HG02763 (cell line): Measurements from ENCODE around the gene PCDHB9.
"Not testable (repeated sequence)": the region's sequence is repeated elsewhere in the genome, so short reads cannot be mapped to it uniquely, and the experiment has no call there.

Experiments
- ATAC-seq: cut with Tn5 transposase; IDR thresholded peaks from one replicate; pipeline ENCODE4 v1.9.1; 2021; ENCODE audit warnings: mild to moderate bottlenecking, moderate library complexity; ENCODE audit not compliant: unreplicated experiment

PCDHB9 gene

GRCh38 chr5:141184117-141184855 is 2.7 kb upstream of the PCDHB9 start:
- ATAC-seq: not testable (repeated sequence)

- ATAC-seq: not testable (repeated sequence)
Observed at GRCh38 chr5:141188682-141189081, 1.7 kb downstream of the PCDHB9 start.

GRCh38 chr5:141189131-141189530 is 2.2 kb downstream of the PCDHB9 start:
- ATAC-seq: not testable (repeated sequence)

- ATAC-seq: no peak
Observed at GRCh38 chr5:141192110-141192725, 5.3 kb downstream of the PCDHB9 start, which contains the start of gene PCDHB10. Gene PCDHB10, plus strand, starts transcription at chr5:141192353. Its CDS starts 200 bp downstream, at chr5:141192553.

GRCh38 chr5:141194332-141194731 is 7.4 kb downstream of the PCDHB9 start:
- not testable (repeated sequence) for ATAC-seq

GRCh38 chr5:141196363-141196762 is 9.4 kb downstream of the PCDHB9 start:
- ATAC-seq: no peak

- ATAC-seq: no peak
Observed at GRCh38 chr5:141199359-141200235, 12.6 kb downstream of the PCDHB9 start, which contains the start of gene PCDHB11. Gene PCDHB11, plus strand, starts transcription at chr5:141199627. Its CDS starts 148 bp downstream, at chr5:141199775.

- ATAC-seq: not testable (repeated sequence)
Observed at GRCh38 chr5:141201126-141201525, 14.2 kb downstream of the PCDHB9 start.

- ATAC-seq: not testable (repeated sequence)
Observed at GRCh38 chr5:141201646-141202045, 14.7 kb downstream of the PCDHB9 start.

- ATAC-seq: no peak
Observed at GRCh38 chr5:141208478-141208877, 21.5 kb downstream of the PCDHB9 start, which contains the start of gene PCDHB12. Gene PCDHB12, plus strand, starts transcription at chr5:141208719. Its CDS starts 189 bp downstream, at chr5:141208908.

- not testable (repeated sequence) for ATAC-seq
Observed at GRCh38 chr5:141210281-141210680, 23.3 kb downstream of the PCDHB9 start.

- not testable (repeated sequence) for ATAC-seq
Observed at GRCh38 chr5:141210849-141211248, 23.9 kb downstream of the PCDHB9 start.

GRCh38 chr5:141213656-141214339 is 26.8 kb downstream of the PCDHB9 start, which contains the start of gene PCDHB13:
Gene PCDHB13, plus strand, starts transcription at chr5:141213919. Its CDS starts 205 bp downstream, at chr5:141214124.
- not testable (repeated sequence) for ATAC-seq

- ATAC-seq: not testable (repeated sequence)
Observed at GRCh38 chr5:141214583-141214982, 27.6 kb downstream of the PCDHB9 start.

GRCh38 chr5:141215504-141215903 is 28.5 kb downstream of the PCDHB9 start:
- ATAC-seq: not testable (repeated sequence)

- ATAC-seq: not testable (repeated sequence)
Observed at GRCh38 chr5:141216035-141216434, 29.1 kb downstream of the PCDHB9 start.

- no peak for ATAC-seq
Observed at GRCh38 chr5:141223112-141223783, 36.3 kb downstream of the PCDHB9 start, which contains the start of gene PCDHB14. Gene PCDHB14, plus strand, starts transcription at chr5:141223343. Its CDS starts 163 bp downstream, at chr5:141223506.

GRCh38 chr5:141224844-141225243 is 37.9 kb downstream of the PCDHB9 start:
- not testable (repeated sequence) for ATAC-seq

- not testable (repeated sequence) for ATAC-seq
Observed at GRCh38 chr5:141225421-141225820, 38.5 kb downstream of the PCDHB9 start.
